Esophagus squamous epithelium (tissue), 4 donors: ENCODE data around the gene PLEKHA6.

Source experiments
- CTCF ChIP-seq, 6 experiments: fragments of 450-650 bp in 4 of 6; fragments of 200-600 bp in 2 of 6; sonication (generic) in 2 of 6; IDR thresholded peaks; one replicate each; pipeline ENCODE4 v1.5.1; 2016 to 2019; ENCODE audit warnings: antibody characterized with exemption in 6 of 6, mild to moderate bottlenecking in 4 of 6, moderate library complexity in 4 of 6
- POLR2A ChIP-seq, 4 donors: fragments of 450-650 bp; IDR thresholded peaks; one replicate each; pipeline ENCODE4 v1.6.1; 2017; ENCODE audit warnings: antibody characterized with exemption in 4 of 4, mild to moderate bottlenecking in 4 of 4, moderate library complexity in 3 of 4

- TF ChIP-seq CTCF (IDR thresholded peaks at IDR 0.05): no peak
- no peak for TF ChIP-seq POLR2A (IDR thresholded peaks at IDR 0.05)
These were observed 173.1 kb downstream of the PLEKHA6 start for GRCh38 chr1:204186597-204186996.
